ENCODE results near the gene PDK3.

PDK3 gene

GRCh38 chrX:24563291-24564010 lies 98.4 kb downstream of the PDK3 start:
- peak; percentile 90 for DNase-seq

- no peak for DNase-seq
Observed at GRCh38 chrX:24566240-24566639, 101.2 kb downstream of the PDK3 start.

GRCh38 chrX:24567169-24567568 lies 102.1 kb downstream of the PDK3 start:
- no peak for DNase-seq

GRCh38 chrX:24574743-24575142 lies 109.7 kb downstream of the PDK3 start:
- DNase-seq, result no peak

GRCh38 chrX:24575496-24575895 lies 110.4 kb downstream of the PDK3 start:
- no peak for DNase-seq

- DNase-seq, result no peak
Observed at GRCh38 chrX:24577091-24577490, 112.0 kb downstream of the PDK3 start.
